Heart left ventricle (tissue), 16 donors: ENCODE data around the gene TIFAB. TPM values are rescaled to one million over a fixed set of nuclear protein-coding genes. Genes with fewer than 3 reads are reported as not detected.
A peak's percentile ranks its signal among the peaks of the same experiment; 100 is the strongest.

Experiments used
- ATAC-seq, 4 donors: fragments of 200-7000 bp; cut with Tn5 transposase; one replicate each; pipeline ENCODE4 v1.9.1; 2020 to 2022; ENCODE audit warnings: moderate library complexity in 4 of 4, mild to moderate bottlenecking in 3 of 4, moderate number of reproducible peaks in 1 of 4
- DNase-seq, 5 donors: peaks; one replicate each; pipeline ENCODE4 v3.0.0-alpha.2; 2020
- H3K27ac ChIP-seq, 12 donors: fragments of 200-600 bp; sonication (generic) in 4 of 12; one replicate each; pipeline versions ENCODE4 v1.5.0 to v1.8.0; 2016 to 2022; ENCODE audit warnings: mild to moderate bottlenecking in 2 of 12
- H3K27me3 ChIP-seq, 9 donors: fragments of 200-600 bp; sonication (generic) in 2 of 9; one replicate each; pipeline versions ENCODE4 v1.5.1 to v1.8.0; 2016 to 2022; ENCODE audit warnings: mild to moderate bottlenecking in 3 of 9
- H3K36me3 ChIP-seq, 9 donors: fragments of 200-600 bp; sonication (generic) in 2 of 9; one replicate each; pipeline versions ENCODE4 v1.5.0 to v1.8.0; 2018 to 2022; ENCODE audit warnings: mild to moderate bottlenecking in 2 of 9
- H3K4me1 ChIP-seq, 12 donors: fragments of 200-600 bp; sonication (generic) in 4 of 12; one replicate each; pipeline versions ENCODE4 v1.5.0 to v1.8.0; 2016 to 2022; ENCODE audit warnings: mild to moderate bottlenecking in 3 of 12
- H3K4me3 ChIP-seq, 12 donors: fragments of 200-600 bp; sonication (generic) in 4 of 12; one replicate each; pipeline versions ENCODE4 v1.5.0 to v1.8.0; 2017 to 2022; ENCODE audit warnings: mild to moderate bottlenecking in 9 of 12, moderate library complexity in 4 of 12
- H3K9me3 ChIP-seq, 12 donors: fragments of 200-600 bp; sonication (generic) in 4 of 12; one replicate each; pipeline versions ENCODE4 v1.5.0 to v1.8.0; 2016 to 2022; ENCODE audit warnings: mild to moderate bottlenecking in 1 of 12
- POLR2A ChIP-seq, 2 donors: fragments of 450-650 bp; IDR thresholded peaks; one replicate each; pipeline ENCODE4 v1.6.1; 2017; ENCODE audit warnings: antibody characterized with exemption in 2 of 2, mild to moderate bottlenecking in 2 of 2, moderate library complexity in 2 of 2
- WGBS, 4 donors: extraction: QIAGEN DNeasy Blood & Tissue Kit in 2 of 4; methylation state at CpG; one replicate each; pipeline versions ENCODE4 v1.1.5 to v1.1.7; 2013 to 2018; 5-methylcytosine and 5-hydroxymethylcytosine counted together
- intact Hi-C, 10 donors: fragments of 100-400 bp; cut with DNase I; formaldehyde crosslinking; loops; one replicate each; pipeline versions ENCODE4 v1.11.1 to v1.14.2; 2022
- polyA plus RNA-seq, 2 donors: library from polyadenylated mRNA; stranded (reverse); fragments of 200-250 nt; gene quantifications; one replicate each; pipeline ENCODE4 v1.2.3, GENCODE V29; 2013
- total RNA-seq, 9 donors: library from RNA; depleted of rRNA in 2 of 9; stranded (reverse); fragments of >200 nt in 2 of 9; fragmentation: NEBNext Ultra II Directional in 3 of 9; extraction: Animal tissue kit (Norgen Biotek cat#: 25700) in 3 of 9; gene quantifications; one replicate each; pipeline versions ENCODE4 v1.1.0 to v1.2.4, GENCODE V29; 2016 to 2023
- TF ChIP-seq, protein P1 (sequence below), 12 donors: fragments of 200-600 bp; sonication (generic) in 4 of 12; IDR thresholded peaks; one replicate each; pipeline versions ENCODE4 v1.5.0 to v1.8.0; 2018 to 2022; ENCODE audit warnings: antibody characterized with exemption in 12 of 12, mild to moderate bottlenecking in 5 of 12
- donor health status: ischemic (EF 13 %, LVEDD 7.1; RV severe dilation, severe dysfunction).
- donor health status: healthy with polysubstance abuse.
- donor health status: DM: no; HTN: yes; CAD: no.
- donor health status: DM: no; HTN: no; CAD: no.
- donor health status: ischemic (EF 25% LVEDD 6.9; RV normal size, moderate dysfunction).
- donor health status: ischemic (EF 25% LVEDD 5.7; RV mildly dilated, moderate dysfunction).
- donor health status: healthy.
- donor health status: DM: yes; HTN: yes; CAD: no.
- donor health status: ischemic (EF 35%, LVEDD 5.7; RV mildly dilated, moderate dysfunction).
- donor health status: nonischemic (EF 11% LVEDD 7.7; RV severe dilation, severe dysfunction).
- donor health status: DM: yes; HTN: yes; CAD: no.
- donor health status: PGD.
- donor health status: ischemic (EF 29% LVEDD 5.4; RV normal size, mild dysfunction).
- donor health status: nonischemic (EF 23%, LVEDD 6.1; RV moderate dilation, normal function).

Gene TIFAB
- total and polyA plus RNA-seq, 11 donors, result 0.01 to 1.3 (median 0.38) TPM; not detected in 7

DNA sequence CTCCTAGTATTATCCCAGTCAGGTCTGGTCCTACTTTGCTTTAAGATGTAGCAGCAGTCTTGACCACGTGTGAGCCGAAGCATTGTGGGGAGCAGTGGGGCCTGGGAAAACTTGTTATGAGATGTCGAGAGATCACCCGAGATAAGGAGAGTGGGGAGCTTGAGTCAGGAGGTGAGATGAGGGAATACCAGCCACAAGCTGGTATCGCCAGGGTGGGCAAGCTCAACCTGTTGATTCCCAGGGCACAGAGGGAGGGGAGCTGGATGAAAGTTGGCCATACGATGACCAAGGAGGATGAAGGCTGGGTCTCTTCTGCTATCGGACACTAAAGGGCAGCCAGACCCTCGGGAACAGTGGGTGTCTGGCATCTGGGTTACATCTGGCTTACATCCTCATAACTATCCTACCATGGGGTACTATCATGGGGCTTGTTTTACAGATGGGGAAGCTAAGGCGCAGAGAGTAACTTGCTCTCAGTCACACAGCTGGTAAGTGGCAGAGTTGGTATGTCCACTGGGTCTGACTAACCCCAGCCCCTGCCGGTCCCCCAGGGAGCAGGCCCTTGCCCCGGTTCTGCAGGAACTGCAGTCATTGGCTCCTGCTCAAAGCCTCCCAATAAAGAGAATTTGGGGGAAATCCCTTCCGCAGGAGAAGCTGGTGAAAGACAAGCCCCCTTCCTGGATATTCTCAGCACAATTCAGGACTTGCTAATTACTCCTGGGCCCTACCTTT, 13.4 kb upstream of the TIFAB start:
- H3K4me3 ChIP-seq, result no peak overlapping the region
- intact Hi-C loops, result loop anchor here in 9 of 10 donors (1.0 to 10.0 kb wide), 8 partner anchors 86 to 369 kb away; partner anchors contain the start of gene SLC25A48 (in 3 of the 9)
- no peak overlapping the region for H3K27ac ChIP-seq
- DNase-seq (peak in 1 of 5 donors; percentile 19), ATAC-seq (no peak)
- peaks cover 0 to 12% (median 5%) of the 10 kb centered on the region in 12 donors for H3K4me1 ChIP-seq
- TF ChIP-seq POLR2A (IDR thresholded peaks at IDR 0.05), result no peak
- TF ChIP-seq, protein P1, sequence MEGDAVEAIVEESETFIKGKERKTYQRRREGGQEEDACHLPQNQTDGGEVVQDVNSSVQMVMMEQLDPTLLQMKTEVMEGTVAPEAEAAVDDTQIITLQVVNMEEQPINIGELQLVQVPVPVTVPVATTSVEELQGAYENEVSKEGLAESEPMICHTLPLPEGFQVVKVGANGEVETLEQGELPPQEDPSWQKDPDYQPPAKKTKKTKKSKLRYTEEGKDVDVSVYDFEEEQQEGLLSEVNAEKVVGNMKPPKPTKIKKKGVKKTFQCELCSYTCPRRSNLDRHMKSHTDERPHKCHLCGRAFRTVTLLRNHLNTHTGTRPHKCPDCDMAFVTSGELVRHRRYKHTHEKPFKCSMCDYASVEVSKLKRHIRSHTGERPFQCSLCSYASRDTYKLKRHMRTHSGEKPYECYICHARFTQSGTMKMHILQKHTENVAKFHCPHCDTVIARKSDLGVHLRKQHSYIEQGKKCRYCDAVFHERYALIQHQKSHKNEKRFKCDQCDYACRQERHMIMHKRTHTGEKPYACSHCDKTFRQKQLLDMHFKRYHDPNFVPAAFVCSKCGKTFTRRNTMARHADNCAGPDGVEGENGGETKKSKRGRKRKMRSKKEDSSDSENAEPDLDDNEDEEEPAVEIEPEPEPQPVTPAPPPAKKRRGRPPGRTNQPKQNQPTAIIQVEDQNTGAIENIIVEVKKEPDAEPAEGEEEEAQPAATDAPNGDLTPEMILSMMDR (IDR thresholded peaks at IDR 0.05), result no peak
- H3K9me3 ChIP-seq, result no peaks in the 10 kb centered on the region
- no peaks in the 10 kb centered on the region for H3K36me3 ChIP-seq
- 52 to 67% (median 63%) methylated on average over 9 to 12 of the region's 12 CpGs for WGBS, 4 donors
- H3K27me3 ChIP-seq, result peaks cover 4 to 81% (median 34%) of the 10 kb centered on the region in 9 donors

DNA sequence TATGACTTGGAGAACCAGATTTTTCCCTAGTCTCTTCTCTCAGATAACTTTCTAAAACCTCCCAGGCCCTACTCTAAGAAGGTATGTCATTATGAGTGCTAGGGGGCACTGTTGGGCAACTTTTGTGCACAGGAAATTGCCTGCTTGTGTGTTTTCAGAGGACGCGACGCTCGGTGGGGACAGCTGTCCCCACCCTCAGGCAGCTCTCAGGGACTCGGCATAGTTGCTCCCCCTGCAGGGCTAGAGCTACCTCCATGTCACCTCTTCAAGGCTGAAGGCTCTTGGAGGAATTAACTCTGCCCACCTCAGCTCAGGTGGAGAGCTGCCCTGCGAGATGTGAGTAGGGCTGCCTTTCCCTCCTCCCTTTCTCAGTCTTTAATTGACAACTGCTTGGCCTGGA, 10.2 kb upstream of the TIFAB start:
- DNase-seq, result peak in 1 of 5 donors; percentile 25
- intact Hi-C loops, result loop anchor here in 3 of 10 donors (10.0 kb wide), 3 partner anchors 272 to 372 kb away; partner anchors contain the start of gene SLC25A48 (in 2 of the 3)
- no peak overlapping the region for H3K4me3 ChIP-seq
- peaks cover 0 to 15% (median 5%) of the 10 kb centered on the region in 12 donors for H3K4me1 ChIP-seq
- H3K9me3 ChIP-seq, result no peaks in the 10 kb centered on the region
- H3K27ac ChIP-seq, result no peak overlapping the region
- H3K36me3 ChIP-seq, result no peaks in the 10 kb centered on the region
- TF ChIP-seq, protein P1 (IDR thresholded peaks at IDR 0.05), result peak in 7 of 12 donors; percentile 28 to 44 (median 39)
- TF ChIP-seq POLR2A (IDR thresholded peaks at IDR 0.05), result no peak
- ATAC-seq, result peak in 1 of 4 donors; percentile 15
- H3K27me3 ChIP-seq, result peaks cover 4 to 64% (median 19%) of the 10 kb centered on the region in 9 donors
- WGBS, 4 donors, result 21 to 29% (median 25%) methylated on average over 6 of the region's 6 CpGs

GRCh38 chr5:135461481-135462151, 9.5 kb upstream of the TIFAB start:
- TF ChIP-seq, protein P1 (IDR thresholded peaks at IDR 0.05), result no peak
- TF ChIP-seq POLR2A (IDR thresholded peaks at IDR 0.05), result no peak

More at GRCh38 chr5:135461481-135462151, 9.5 kb upstream of the TIFAB start:
- Histone ChIP-seq H3K4me1 (peaks cover 0 to 19% (median 4%) of the 10 kb centered on the region in 12 donors), H3K9me3 (no peaks in the 10 kb centered on the region), H3K36me3 (no peaks in the 10 kb centered on the region), H3K27ac (no peak overlapping the region), H3K27me3 (peaks cover 4 to 57% (median 15%) of the 10 kb centered on the region in 9 donors), H3K4me3 (no peak overlapping the region)
- DNase-seq, result no peak
- ATAC-seq, result no peak
- WGBS, 4 donors, result 74 to 87% (median 82%) methylated on average over 7 of the region's 7 CpGs
- intact Hi-C loops, result loop anchor here in 3 of 10 donors (10.0 kb wide), 3 partner anchors 273 to 373 kb away; partner anchors contain the start of gene SLC25A48 (in 2 of the 3)
